ENCODE data around the gene HPX. TPM values are rescaled to one million over a fixed set of nuclear protein-coding genes. Genes with fewer than 3 reads are reported as not detected.
"Not testable (repeated sequence)": the region's sequence is repeated elsewhere in the genome, so short reads cannot be mapped to it uniquely, and the experiment has no call there.

Gene HPX
- total RNA-seq, 1 donor from 2014 or later, result 0.40 TPM

GRCh38 chr11:6395470-6396060 lies 45.2 kb downstream of the HPX start:
- Mint-ChIP-seq H3K4me1 (peaks cover 21% of the 10 kb centered on the region), H3K4me3 (no peak overlapping the region), H3K27me3 (no peaks in the 10 kb centered on the region), H3K9me3 (no peaks in the 10 kb centered on the region), H3K27ac (no peak overlapping the region), H3K36me3 (ENCODE audit: low read depth) (peaks cover 10% of the 10 kb centered on the region)
- TF ChIP-seq CTCF (IDR thresholded peaks at IDR 0.05), result no peak
- CTCF ChIA-PET, result no interaction called here
- DNase-seq (no peak), ATAC-seq (ENCODE audit: low read depth) (no peak)
- POLR2A ChIA-PET, result no interaction called here
- intact Hi-C loops (cut with micrococcal nuclease), result no loop called here

- Mint-ChIP-seq H3K27ac (no peak overlapping the region), H3K4me3 (no peak overlapping the region), H3K36me3 (ENCODE audit: low read depth) (peaks cover 12% of the 10 kb centered on the region), H3K9me3 (no peaks in the 10 kb centered on the region), H3K27me3 (no peaks in the 10 kb centered on the region), H3K4me1 (peaks cover 32% of the 10 kb centered on the region)
- CTCF ChIA-PET, result interaction anchor here (0.5 kb wide), 1 partner anchor 15 kb away, joined by 3 read pairs; no protein-coding TSS in a partner anchor
- POLR2A ChIA-PET, result interaction anchor here (0.6 kb wide), 1 partner anchor 14 kb away, joined by 5 read pairs; no protein-coding TSS in a partner anchor
- no peak for DNase-seq
- no peak for ATAC-seq (ENCODE audit: low read depth)
- intact Hi-C loops (cut with micrococcal nuclease), result loop anchor here (5.0 kb wide), 1 partner anchor 208 kb away; the partner anchor contains the start of genes ILK and RRP8
- TF ChIP-seq CTCF (IDR thresholded peaks at IDR 0.05), result no peak
Measured at GRCh38 chr11:6393989-6394670, 46.7 kb downstream of the HPX start.

GRCh38 chr11:6392251-6392650 lies 48.5 kb downstream of the HPX start:
- Mint-ChIP-seq H3K4me1 (peaks cover 36% of the 10 kb centered on the region), H3K36me3 (ENCODE audit: low read depth) (peaks cover 12% of the 10 kb centered on the region)
- ChIA-PET POLR2A (interaction anchor here (0.9 to 1.6 kb wide), 2 partner anchors 10 to 212 kb away, joined by 7 to 16 read pairs; no protein-coding TSS in a partner anchor), CTCF (interaction anchor here (1.0 to 1.8 kb wide), 2 partner anchors 13 to 362 kb away, joined by 3 to 7 read pairs; no protein-coding TSS in a partner anchor)
- ATAC-seq (ENCODE audit: low read depth); H3K27ac Mint-ChIP-seq; H3K27me3 Mint-ChIP-seq; DNase-seq; H3K4me3 Mint-ChIP-seq; H3K9me3 Mint-ChIP-seq: not testable (repeated sequence)
- intact Hi-C loops (cut with micrococcal nuclease), result loop anchor here (5.0 kb wide), 1 partner anchor 210 kb away; the partner anchor contains the start of genes ILK and RRP8

- ChIA-PET POLR2A (interaction anchor here (0.9 to 2.2 kb wide), 4 partner anchors 28 to 213 kb away, joined by 3 to 29 read pairs (median 15); partner anchors contain the start of genes APBB1, ARFIP2 and TIMM10B), CTCF (interaction anchor here (1.8 kb wide), 1 partner anchor 13 kb away, joined by 7 read pairs; no protein-coding TSS in a partner anchor)
- Mint-ChIP-seq H3K4me1 (peaks cover 36% of the 10 kb centered on the region), H3K27me3 (no peaks in the 10 kb centered on the region), H3K9me3 (no peaks in the 10 kb centered on the region), H3K27ac (no peak overlapping the region), H3K4me3 (peak overlapping the region; percentile 95), H3K36me3 (ENCODE audit: low read depth) (peaks cover 12% of the 10 kb centered on the region)
- intact Hi-C loops (cut with micrococcal nuclease), result loop anchor here (2.0 to 5.0 kb wide), 3 partner anchors 211 to 355 kb away; partner anchors contain the start of genes ILK, RRP8 and TPP1
- no peak for ATAC-seq (ENCODE audit: low read depth)
- TF ChIP-seq CTCF (IDR thresholded peaks at IDR 0.05), result no peak
- DNase-seq, result no peak
Measured at GRCh38 chr11:6391537-6392134, 49.2 kb downstream of the HPX start.

- Mint-ChIP-seq H3K27ac (peak overlapping the region; percentile 83), H3K36me3 (ENCODE audit: low read depth) (peaks cover 11% of the 10 kb centered on the region), H3K27me3 (no peaks in the 10 kb centered on the region), H3K4me3 (peak overlapping the region; percentile 95), H3K4me1 (peaks cover 36% of the 10 kb centered on the region), H3K9me3 (no peaks in the 10 kb centered on the region)
- CTCF ChIA-PET, result interaction anchor here (1.1 to 1.3 kb wide), 5 partner anchors 10 to 91 kb away, joined by 3 to 10 read pairs (median 4); partner anchors contain the start of genes ARFIP2 and TIMM10B
- no peak for TF ChIP-seq CTCF (IDR thresholded peaks at IDR 0.05)
- ATAC-seq (ENCODE audit: low read depth) (no peak), DNase-seq (no peak)
- intact Hi-C loops (cut with micrococcal nuclease), result loop anchor here (1.0 to 5.0 kb wide), 9 partner anchors 11 to 356 kb away; partner anchors contain the start of genes APBB1, ARFIP2, FHIP1B and ILK
- POLR2A ChIA-PET, result interaction anchor here (1.0 to 4.7 kb wide), 18 partner anchors 9 to 355 kb away, joined by 3 to 45 read pairs (median 6); partner anchors contain the start of genes APBB1, ARFIP2, FHIP1B and MRPL17
Measured at GRCh38 chr11:6390718-6391469, 49.9 kb downstream of the HPX start.
